HepG2 (cell line): ENCODE results near the gene DIP2C.

Experiments used
- CHD2 ChIP-seq: IDR thresholded peaks from 2 replicates; pipeline ENCODE4 v1.6.1; 2011; ENCODE audit warnings: low read depth, low read length, improper control_type of control experiment
- EZH2 ChIP-seq: conservative IDR thresholded peaks from 2 replicates; pipeline ENCODE4 v1.6.1; 2012; ENCODE audit warnings: mild to moderate bottlenecking, low read depth, low read length, moderate library complexity
- SRF ChIP-seq: IDR thresholded peaks from 2 replicates; pipeline ENCODE4 v1.6.1; 2011; ENCODE audit warnings: mild to moderate bottlenecking, low read depth, low read length, moderate library complexity

DNA sequence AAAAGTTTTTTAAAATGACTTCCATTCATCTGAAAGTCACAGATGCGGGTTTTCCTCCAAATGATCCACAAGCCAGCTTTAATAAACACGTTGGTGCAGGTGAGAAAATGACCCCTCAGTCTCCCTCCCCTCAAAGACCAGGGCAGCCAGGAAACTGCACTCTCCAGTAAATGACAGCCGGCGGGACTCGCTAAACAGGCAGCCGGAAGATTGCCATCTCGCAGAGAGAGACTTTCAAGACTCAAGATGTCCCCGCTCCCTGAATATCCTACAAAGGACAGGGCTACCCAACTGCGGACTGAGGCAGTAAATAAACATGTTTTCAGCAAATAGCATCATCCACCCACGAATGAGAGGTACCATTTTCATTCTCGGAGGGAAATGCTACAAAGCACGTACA, 116.8 kb downstream of the DIP2C start:
- TF ChIP-seq SRF, result no peak
- TF ChIP-seq CHD2, result no peak
- TF ChIP-seq EZH2, result no peak
